SK-N-SH treated with all-trans-retinoic acid at 6 μM for 48 hours (cell line): Measurements from ENCODE around the gene SLC16A12.

Experiments
- ATAC-seq: fragments of 200-7000 bp; cut with Tn5 transposase; 3 replicates; pipeline ENCODE4 v1.9.1; 2020; ENCODE audit warnings: mild to moderate bottlenecking, moderate library complexity
- ARNTL ChIP-seq: fragments of 450-650 bp; formaldehyde crosslinking; IDR thresholded peaks from 2 replicates; pipeline ENCODE4 v1.5.0; 2020; ENCODE audit warnings: low read depth, mild to moderate bottlenecking, moderate library complexity, borderline replicate concordance
- BACH2 ChIP-seq: fragments of 250-450 bp; sonication (Bioruptor Pico); IDR thresholded peaks from 2 replicates; pipeline ENCODE4 v1.9.0; 2021; ENCODE audit warnings: mild to moderate bottlenecking, borderline replicate concordance
- CSDC2 ChIP-seq: fragments of 250-450 bp; sonication (Bioruptor Pico); IDR thresholded peaks from 2 replicates; pipeline ENCODE4 v1.5.0; 2020; ENCODE audit warnings: mild to moderate bottlenecking, moderate library complexity
- ESRRG ChIP-seq: fragments of 250-450 bp; sonication (Bioruptor Pico); IDR thresholded peaks from 2 replicates; pipeline ENCODE4 v1.6.1; 2021; ENCODE audit warnings: mild to moderate bottlenecking
- GLIS3 ChIP-seq: fragments of 250-450 bp; sonication (Bioruptor Pico); IDR thresholded peaks from 2 replicates; pipeline ENCODE4 v1.5.0; 2020; ENCODE audit warnings: mild to moderate bottlenecking, moderate library complexity
- ISL1 ChIP-seq: fragments of 250-450 bp; sonication (Bioruptor Pico); IDR thresholded peaks from 2 replicates; pipeline ENCODE4 v2.1.2; 2022; ENCODE audit warnings: mild to moderate bottlenecking, moderate library complexity
- OSR1 ChIP-seq: fragments of 250-450 bp; sonication (Bioruptor Pico); IDR thresholded peaks from 2 replicates; pipeline ENCODE4 v1.8.0; 2022; ENCODE audit warnings: moderate library complexity, mild to moderate bottlenecking, inconsistent platforms
- PPARA ChIP-seq: fragments of 250-450 bp; sonication (Bioruptor Pico); IDR thresholded peaks from 2 replicates; pipeline ENCODE4 v1.5.0; 2020; ENCODE audit warnings: mild to moderate bottlenecking, borderline replicate concordance
- RARB ChIP-seq: fragments of 250-450 bp; sonication (Bioruptor Pico); IDR thresholded peaks from 2 replicates; pipeline ENCODE4 v1.8.0; 2021; ENCODE audit warnings: mild to moderate bottlenecking, moderate library complexity
- SNAI2 ChIP-seq: fragments of 250-450 bp; sonication (Bioruptor Pico); IDR thresholded peaks from 2 replicates; pipeline ENCODE4 v1.5.0; 2020; ENCODE audit warnings: mild to moderate bottlenecking, moderate library complexity
- TCF4 ChIP-seq: fragments of 250-450 bp; sonication (Bioruptor Pico); IDR thresholded peaks from 2 replicates; pipeline ENCODE4 v1.8.0; 2021; ENCODE audit warnings: mild to moderate bottlenecking, moderate library complexity, borderline replicate concordance
- TOX ChIP-seq: fragments of 250-450 bp; sonication (Bioruptor Pico); IDR thresholded peaks from 2 replicates; pipeline ENCODE4 v1.8.0; 2021; ENCODE audit warnings: mild to moderate bottlenecking, moderate library complexity, borderline replicate concordance
- TSHZ2 ChIP-seq: fragments of 250-450 bp; sonication (Bioruptor Pico); IDR thresholded peaks from 2 replicates; pipeline ENCODE4 v1.5.0; 2020; ENCODE audit warnings: mild to moderate bottlenecking, moderate library complexity
- ZC3H10 ChIP-seq: fragments of 250-450 bp; sonication (Bioruptor Pico); IDR thresholded peaks from 2 replicates; pipeline ENCODE4 v1.5.1; 2021; ENCODE audit warnings: mild to moderate bottlenecking, moderate library complexity
- ZFP30 ChIP-seq: fragments of 450-650 bp; formaldehyde crosslinking; IDR thresholded peaks from 2 replicates; pipeline ENCODE4 v1.5.0; 2022; ENCODE audit warnings: mild to moderate bottlenecking, moderate library complexity
- ZNF8 ChIP-seq: fragments of 450-650 bp; formaldehyde crosslinking; IDR thresholded peaks from 2 replicates; pipeline ENCODE4 v1.5.0; 2020; ENCODE audit warnings: mild to moderate bottlenecking, moderate library complexity
- TF ChIP-seq, protein P1 (sequence below): fragments of 250-450 bp; sonication (Bioruptor Pico); IDR thresholded peaks from 2 replicates; pipeline ENCODE4 v1.8.0; 2020; ENCODE audit warnings: mild to moderate bottlenecking, moderate library complexity, borderline replicate concordance
- TF ChIP-seq, protein P2 (sequence below): fragments of 250-450 bp; sonication (Bioruptor Pico); IDR thresholded peaks from 2 replicates; pipeline ENCODE4 v1.8.0; 2021; ENCODE audit warnings: low read depth, mild to moderate bottlenecking, moderate library complexity, borderline replicate concordance
- TF ChIP-seq, protein P3 (sequence below): fragments of 250-450 bp; sonication (Bioruptor Pico); IDR thresholded peaks from 2 replicates; pipeline ENCODE4 v1.5.1; 2020; ENCODE audit warnings: low read depth, mild to moderate bottlenecking, moderate library complexity

The SLC16A12 gene

GRCh38 chr10:89468191-89468965, 67.0 kb downstream of the SLC16A12 start (continued):
- TF ChIP-seq TCF4 (CRISPR knock-in tag): no peak
- TF ChIP-seq, protein P1, sequence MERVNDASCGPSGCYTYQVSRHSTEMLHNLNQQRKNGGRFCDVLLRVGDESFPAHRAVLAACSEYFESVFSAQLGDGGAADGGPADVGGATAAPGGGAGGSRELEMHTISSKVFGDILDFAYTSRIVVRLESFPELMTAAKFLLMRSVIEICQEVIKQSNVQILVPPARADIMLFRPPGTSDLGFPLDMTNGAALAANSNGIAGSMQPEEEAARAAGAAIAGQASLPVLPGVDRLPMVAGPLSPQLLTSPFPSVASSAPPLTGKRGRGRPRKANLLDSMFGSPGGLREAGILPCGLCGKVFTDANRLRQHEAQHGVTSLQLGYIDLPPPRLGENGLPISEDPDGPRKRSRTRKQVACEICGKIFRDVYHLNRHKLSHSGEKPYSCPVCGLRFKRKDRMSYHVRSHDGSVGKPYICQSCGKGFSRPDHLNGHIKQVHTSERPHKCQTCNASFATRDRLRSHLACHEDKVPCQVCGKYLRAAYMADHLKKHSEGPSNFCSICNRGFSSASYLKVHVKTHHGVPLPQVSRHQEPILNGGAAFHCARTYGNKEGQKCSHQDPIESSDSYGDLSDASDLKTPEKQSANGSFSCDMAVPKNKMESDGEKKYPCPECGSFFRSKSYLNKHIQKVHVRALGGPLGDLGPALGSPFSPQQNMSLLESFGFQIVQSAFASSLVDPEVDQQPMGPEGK: no peak
- no peak for TF ChIP-seq ZNF8 (CRISPR knock-in tag)
- TF ChIP-seq ZC3H10 (CRISPR knock-in tag): no peak
- no peak for TF ChIP-seq ESRRG (CRISPR knock-in tag)

DNA sequence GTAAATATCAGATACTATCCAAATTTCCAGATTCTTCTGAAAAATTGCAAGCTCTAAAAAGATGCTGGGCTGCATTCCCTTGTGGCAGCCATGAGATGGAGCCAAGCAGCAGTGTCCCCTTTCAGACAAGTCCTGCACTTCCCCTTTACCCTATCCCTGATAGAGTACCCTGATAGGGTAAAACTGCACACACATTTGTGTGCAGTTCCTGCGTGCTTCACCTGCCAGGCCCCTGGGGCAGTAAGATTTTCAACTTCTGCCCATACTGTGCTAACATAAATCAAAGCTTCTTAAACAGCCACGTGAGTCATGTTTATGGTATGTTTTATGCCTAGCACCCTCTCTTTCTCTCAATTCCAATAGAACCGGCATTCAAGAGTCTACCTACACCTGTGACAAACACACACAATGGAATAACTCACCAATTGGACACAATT, 68.8 kb downstream of the SLC16A12 start:
- peak; percentile 95 for ATAC-seq
- TF ChIP-seq, protein P2, sequence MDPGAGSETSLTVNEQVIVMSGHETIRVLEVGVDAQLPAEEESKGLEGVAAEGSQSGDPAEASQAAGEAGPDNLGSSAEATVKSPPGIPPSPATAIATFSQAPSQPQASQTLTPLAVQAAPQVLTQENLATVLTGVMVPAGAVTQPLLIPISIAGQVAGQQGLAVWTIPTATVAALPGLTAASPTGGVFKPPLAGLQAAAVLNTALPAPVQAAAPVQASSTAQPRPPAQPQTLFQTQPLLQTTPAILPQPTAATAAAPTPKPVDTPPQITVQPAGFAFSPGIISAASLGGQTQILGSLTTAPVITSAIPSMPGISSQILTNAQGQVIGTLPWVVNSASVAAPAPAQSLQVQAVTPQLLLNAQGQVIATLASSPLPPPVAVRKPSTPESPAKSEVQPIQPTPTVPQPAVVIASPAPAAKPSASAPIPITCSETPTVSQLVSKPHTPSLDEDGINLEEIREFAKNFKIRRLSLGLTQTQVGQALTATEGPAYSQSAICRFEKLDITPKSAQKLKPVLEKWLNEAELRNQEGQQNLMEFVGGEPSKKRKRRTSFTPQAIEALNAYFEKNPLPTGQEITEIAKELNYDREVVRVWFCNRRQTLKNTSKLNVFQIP (CRISPR knock-in tag): no peak
- TF ChIP-seq CSDC2 (no peak), ISL1 (no peak)
- TF ChIP-seq, protein P1: no peak
- TF ChIP-seq, protein P3, sequence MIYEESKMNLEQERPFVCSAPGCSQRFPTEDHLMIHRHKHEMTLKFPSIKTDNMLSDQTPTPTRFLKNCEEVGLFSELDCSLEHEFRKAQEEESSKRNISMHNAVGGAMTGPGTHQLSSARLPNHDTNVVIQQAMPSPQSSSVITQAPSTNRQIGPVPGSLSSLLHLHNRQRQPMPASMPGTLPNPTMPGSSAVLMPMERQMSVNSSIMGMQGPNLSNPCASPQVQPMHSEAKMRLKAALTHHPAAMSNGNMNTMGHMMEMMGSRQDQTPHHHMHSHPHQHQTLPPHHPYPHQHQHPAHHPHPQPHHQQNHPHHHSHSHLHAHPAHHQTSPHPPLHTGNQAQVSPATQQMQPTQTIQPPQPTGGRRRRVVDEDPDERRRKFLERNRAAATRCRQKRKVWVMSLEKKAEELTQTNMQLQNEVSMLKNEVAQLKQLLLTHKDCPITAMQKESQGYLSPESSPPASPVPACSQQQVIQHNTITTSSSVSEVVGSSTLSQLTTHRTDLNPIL: no peak

DNA sequence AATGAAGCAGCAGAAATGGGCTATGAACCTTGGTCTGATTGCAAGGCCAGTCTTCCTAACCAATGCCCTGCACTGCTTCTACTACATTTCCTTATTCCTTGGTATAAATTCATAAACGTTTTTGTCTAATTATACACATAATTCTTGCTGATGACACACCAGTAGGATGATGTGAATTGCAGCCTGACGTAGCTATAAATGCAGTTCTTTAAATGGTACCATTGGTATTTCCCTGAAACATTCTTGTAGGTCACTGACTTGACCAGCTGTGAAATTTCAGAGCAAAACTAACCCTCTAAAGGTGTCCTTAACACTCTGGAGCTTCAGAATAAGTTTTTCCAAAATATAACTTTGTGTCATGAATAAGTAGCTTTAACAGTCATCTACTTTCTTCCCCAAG, 70.2 kb downstream of the SLC16A12 start:
- no peak for TF ChIP-seq OSR1 (CRISPR knock-in tag)
- TF ChIP-seq, protein P2 (CRISPR knock-in tag): no peak
- TF ChIP-seq CSDC2: no peak
- TF ChIP-seq ISL1: no peak
- no peak for TF ChIP-seq ESRRG (CRISPR knock-in tag)
- no peak for TF ChIP-seq TOX (CRISPR knock-in tag)
- no peak for TF ChIP-seq RARB (CRISPR knock-in tag)
- TF ChIP-seq ARNTL (CRISPR knock-in tag): no peak
- no peak for TF ChIP-seq ZFP30 (CRISPR knock-in tag)
- TF ChIP-seq BACH2 (CRISPR knock-in tag): no peak
- TF ChIP-seq ZNF8 (CRISPR knock-in tag): no peak
- TF ChIP-seq TSHZ2 (CRISPR knock-in tag): no peak
- no peak for TF ChIP-seq SNAI2 (CRISPR knock-in tag)
- TF ChIP-seq GLIS3 (CRISPR knock-in tag): no peak
- TF ChIP-seq, protein P3: no peak
- TF ChIP-seq PPARA: no peak
- ATAC-seq: no peak
